Ishikawa (cell line): ENCODE data around the gene PLA2G2F.

Experiments
- CEBPB ChIP-seq: IDR thresholded peaks from 2 replicates; pipeline ENCODE4 v1.6.1; 2012
- CREB1 ChIP-seq: IDR thresholded peaks from 2 replicates; pipeline ENCODE4 v1.6.1; 2012; ENCODE audit warnings: low read depth
- EGR1 ChIP-seq: IDR thresholded peaks from 2 replicates; pipeline ENCODE4 v1.6.1; 2012
- EP300 ChIP-seq: IDR thresholded peaks from 2 replicates; pipeline ENCODE4 v1.6.1; 2012; ENCODE audit warnings: borderline replicate concordance
- FOXM1 ChIP-seq: IDR thresholded peaks from 2 replicates; pipeline ENCODE4 v1.6.1; 2012; ENCODE audit warnings: low read depth, borderline replicate concordance
- MAX ChIP-seq: IDR thresholded peaks from 2 replicates; pipeline ENCODE4 v1.6.1; 2012
- NFIC ChIP-seq: IDR thresholded peaks from 2 replicates; pipeline ENCODE4 v1.6.1; 2012
- RAD21 ChIP-seq: IDR thresholded peaks from 2 replicates; pipeline ENCODE4 v1.6.1; 2012; ENCODE audit warnings: low read depth
- TAF1 ChIP-seq: IDR thresholded peaks from 2 replicates; pipeline ENCODE4 v1.6.1; 2012; ENCODE audit warnings: low read depth, mild to moderate bottlenecking
- TCF12 ChIP-seq: IDR thresholded peaks from 2 replicates; pipeline ENCODE4 v1.6.1; 2012; ENCODE audit warnings: low read depth
- TEAD4 ChIP-seq: IDR thresholded peaks from 2 replicates; pipeline ENCODE4 v1.6.1; 2012
- USF1 ChIP-seq: IDR thresholded peaks from 2 replicates; pipeline ENCODE4 v1.6.1; 2012
- YY1 ChIP-seq: IDR thresholded peaks from 2 replicates; pipeline ENCODE4 v1.6.1; 2012; ENCODE audit warnings: low read depth
- ZBTB7A ChIP-seq: IDR thresholded peaks from 2 replicates; pipeline ENCODE4 v1.6.1; 2012; ENCODE audit warnings: low read depth
- TF ChIP-seq, protein P1 (sequence below): IDR thresholded peaks from 2 replicates; pipeline ENCODE4 v1.6.1; 2012; ENCODE audit warnings: low read depth, mild to moderate bottlenecking

The PLA2G2F gene

DNA sequence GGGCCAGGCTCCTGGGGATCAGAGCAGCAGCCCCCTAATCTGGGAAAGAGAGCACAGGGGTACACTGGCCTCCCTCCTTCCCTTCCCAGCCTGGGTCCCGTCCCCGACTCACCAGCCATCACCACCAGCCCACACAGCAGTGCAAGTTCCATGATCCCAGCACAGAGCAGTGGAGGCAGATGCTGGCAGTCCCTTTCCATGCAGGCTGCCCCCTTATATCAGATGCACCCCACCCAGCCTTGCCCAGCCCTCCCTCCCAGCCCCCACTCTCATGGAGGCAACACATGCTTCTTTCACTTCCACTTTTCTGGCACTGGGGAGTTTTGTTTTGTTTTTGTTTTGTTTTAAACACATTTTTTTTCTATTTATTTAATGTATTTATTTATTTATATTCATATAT lies 19.8 kb upstream of the PLA2G2F start, which contains the start of gene PLA2G2D:
Gene PLA2G2D, minus strand, starts transcription at position 190 of the 400 bp plus-strand sequence. Its CDS starts 38 bp downstream, at position 152.
- TF ChIP-seq RAD21, result no peak
- TF ChIP-seq YY1, result no peak
- no peak for TF ChIP-seq CEBPB
- TF ChIP-seq TAF1, result no peak
- no peak for TF ChIP-seq ZBTB7A
- TF ChIP-seq CREB1, result no peak
- TF ChIP-seq MAX, result no peak
- no peak for TF ChIP-seq NFIC
- no peak for TF ChIP-seq USF1
- TF ChIP-seq FOXM1, result no peak
- no peak for TF ChIP-seq EP300
- TF ChIP-seq TEAD4, result no peak
- TF ChIP-seq TCF12, result no peak
- no peak for TF ChIP-seq EGR1
- TF ChIP-seq, protein P1, sequence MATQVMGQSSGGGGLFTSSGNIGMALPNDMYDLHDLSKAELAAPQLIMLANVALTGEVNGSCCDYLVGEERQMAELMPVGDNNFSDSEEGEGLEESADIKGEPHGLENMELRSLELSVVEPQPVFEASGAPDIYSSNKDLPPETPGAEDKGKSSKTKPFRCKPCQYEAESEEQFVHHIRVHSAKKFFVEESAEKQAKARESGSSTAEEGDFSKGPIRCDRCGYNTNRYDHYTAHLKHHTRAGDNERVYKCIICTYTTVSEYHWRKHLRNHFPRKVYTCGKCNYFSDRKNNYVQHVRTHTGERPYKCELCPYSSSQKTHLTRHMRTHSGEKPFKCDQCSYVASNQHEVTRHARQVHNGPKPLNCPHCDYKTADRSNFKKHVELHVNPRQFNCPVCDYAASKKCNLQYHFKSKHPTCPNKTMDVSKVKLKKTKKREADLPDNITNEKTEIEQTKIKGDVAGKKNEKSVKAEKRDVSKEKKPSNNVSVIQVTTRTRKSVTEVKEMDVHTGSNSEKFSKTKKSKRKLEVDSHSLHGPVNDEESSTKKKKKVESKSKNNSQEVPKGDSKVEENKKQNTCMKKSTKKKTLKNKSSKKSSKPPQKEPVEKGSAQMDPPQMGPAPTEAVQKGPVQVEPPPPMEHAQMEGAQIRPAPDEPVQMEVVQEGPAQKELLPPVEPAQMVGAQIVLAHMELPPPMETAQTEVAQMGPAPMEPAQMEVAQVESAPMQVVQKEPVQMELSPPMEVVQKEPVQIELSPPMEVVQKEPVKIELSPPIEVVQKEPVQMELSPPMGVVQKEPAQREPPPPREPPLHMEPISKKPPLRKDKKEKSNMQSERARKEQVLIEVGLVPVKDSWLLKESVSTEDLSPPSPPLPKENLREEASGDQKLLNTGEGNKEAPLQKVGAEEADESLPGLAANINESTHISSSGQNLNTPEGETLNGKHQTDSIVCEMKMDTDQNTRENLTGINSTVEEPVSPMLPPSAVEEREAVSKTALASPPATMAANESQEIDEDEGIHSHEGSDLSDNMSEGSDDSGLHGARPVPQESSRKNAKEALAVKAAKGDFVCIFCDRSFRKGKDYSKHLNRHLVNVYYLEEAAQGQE, result no peak

DNA sequence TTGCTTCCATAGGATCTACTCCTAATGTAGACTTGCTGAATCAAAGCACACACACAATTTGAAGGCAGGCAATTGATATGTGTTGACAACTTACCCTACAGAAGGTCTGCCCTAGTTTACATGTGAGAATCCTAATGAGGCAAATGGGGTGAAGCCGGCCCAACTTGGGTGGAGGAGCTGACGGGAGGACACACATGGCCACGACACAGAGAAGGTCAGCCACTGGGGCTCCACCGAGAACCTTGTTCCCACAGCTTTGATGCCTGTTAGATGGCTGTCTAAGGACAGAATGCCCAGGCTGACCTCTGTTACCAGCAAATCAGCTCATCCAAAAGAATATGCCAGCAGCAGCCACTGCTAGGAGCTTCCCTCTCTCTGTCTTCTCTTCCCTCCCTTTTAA lies 18.3 kb upstream of the PLA2G2F start:
- TF ChIP-seq CREB1 (no peak), USF1 (no peak), FOXM1 (no peak), CEBPB (no peak), NFIC (no peak)

DNA sequence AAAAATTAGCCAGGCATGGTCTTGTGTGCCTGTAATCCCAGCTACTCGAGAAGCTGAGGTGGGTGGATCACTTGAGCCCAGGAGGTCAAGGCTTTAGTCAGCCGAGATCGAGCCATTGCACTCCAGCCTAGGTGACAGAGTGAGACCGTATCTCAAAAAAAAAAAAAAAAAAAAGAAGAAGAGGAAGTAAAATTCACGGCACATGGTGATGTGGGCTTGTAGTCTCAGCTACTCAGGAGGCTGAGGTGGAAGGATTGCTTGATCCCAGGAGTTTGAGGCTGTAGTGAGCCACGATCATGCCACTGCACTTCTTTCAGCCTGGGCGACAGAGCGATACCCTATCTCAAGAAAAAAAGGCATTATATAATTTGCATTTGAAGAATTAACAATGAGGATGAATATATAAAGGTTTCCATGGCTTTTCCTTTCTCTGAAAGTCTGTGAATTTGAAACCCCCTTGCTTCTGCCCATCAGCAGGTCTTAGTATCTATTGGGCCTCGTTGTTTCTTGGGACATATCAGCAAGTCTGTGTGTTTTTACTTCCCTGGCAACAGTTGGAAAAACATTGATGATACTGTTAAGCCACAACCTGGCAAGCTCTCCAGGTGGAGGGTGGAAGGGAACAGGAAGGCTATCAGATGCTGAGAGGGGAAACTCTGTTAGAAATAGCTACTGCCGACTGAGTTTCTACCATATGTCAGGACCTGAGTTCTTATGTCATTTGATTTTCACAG lies 15.2 kb upstream of the PLA2G2F start:
- no peak for TF ChIP-seq NFIC
- TF ChIP-seq EGR1, result no peak
- TF ChIP-seq ZBTB7A, result no peak
- TF ChIP-seq, protein P1, result no peak
- no peak for TF ChIP-seq CEBPB
- no peak for TF ChIP-seq MAX
- TF ChIP-seq EP300, result no peak
- no peak for TF ChIP-seq FOXM1
- no peak for TF ChIP-seq USF1
- TF ChIP-seq YY1, result no peak
- TF ChIP-seq TCF12, result no peak
- TF ChIP-seq RAD21, result no peak
- no peak for TF ChIP-seq CREB1

- no peak for TF ChIP-seq EP300
- TF ChIP-seq NFIC, result 0 out of 2 replicates have a peak, but pooled peaks have one; percentile 12
Observed at GRCh38 chr1:20124456-20125057, 14.6 kb upstream of the PLA2G2F start.

DNA sequence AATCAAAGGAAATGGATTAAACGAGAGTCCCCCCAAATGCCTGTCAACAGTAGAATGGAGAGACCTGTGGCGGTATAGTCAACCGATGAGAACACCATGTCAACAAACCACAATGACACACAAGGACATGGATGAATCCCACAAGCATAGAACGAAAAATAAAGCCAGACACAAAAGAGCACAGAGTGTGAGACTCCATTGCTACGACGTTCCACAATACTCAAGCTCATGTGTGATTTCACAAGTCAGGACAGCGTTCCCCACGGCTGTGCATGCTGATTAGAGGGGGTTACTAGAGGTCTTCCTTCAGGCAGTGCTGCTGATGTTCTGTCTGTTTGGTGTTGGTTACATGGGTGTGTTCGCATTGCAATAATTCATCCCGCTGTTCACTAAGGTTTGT lies 14.0 kb upstream of the PLA2G2F start:
- TF ChIP-seq TCF12 (no peak), FOXM1 (no peak), CEBPB (no peak), CREB1 (no peak), YY1 (no peak), USF1 (no peak), ZBTB7A (no peak), NFIC (no peak), EP300 (no peak), TEAD4 (no peak), EGR1 (no peak), TAF1 (no peak)
- TF ChIP-seq, protein P1, result no peak
